Erythroblast (primary cell): Measurements from ENCODE around the gene PPT1.

Experiments used
- GATA1 ChIP-seq: IDR thresholded peaks from 2 replicates; pipeline ENCODE4 v1.6.1; 2011; ENCODE audit warnings: low read depth, mild to moderate bottlenecking, control low read depth, low read length, moderate library complexity
- POLR2A ChIP-seq: IDR thresholded peaks from 2 replicates; pipeline ENCODE4 v1.6.1; 2011; ENCODE audit warnings: mild to moderate bottlenecking, low read length

GRCh38 chr1:40092241-40092640, 4.8 kb downstream of the PPT1 start:
- TF ChIP-seq POLR2A (no peak), GATA1 (no peak)
